ENCODE measurements around the gene SNX15.

Gene SNX15

GRCh38 chr11:65089621-65090020 is 62.4 kb downstream of the SNX15 start:
- no peak for DNase-seq (ENCODE audit: low spot score)
- POLR2A ChIA-PET (ENCODE audit: low non-redundant PET), result interaction anchor here (0.5 kb wide), 1 partner anchor 723 kb away, joined by 3 read pairs; no protein-coding TSS in a partner anchor
- no peak for TF ChIP-seq CTCF (conservative IDR thresholded peaks at IDR 0.05; ENCODE audit: low read depth)
- CTCF ChIA-PET, result interaction anchor here (0.6 kb wide), 1 partner anchor 15 kb away, joined by 3 read pairs; no protein-coding TSS in a partner anchor
- H3K27ac ChIP-seq, result peak overlapping the region; percentile 42; the same call in 1 of the 2 replicates

All from RWPE1 (cell line).